HG03432 (cell line): ENCODE data around the gene SKIDA1.

Experiments
- ATAC-seq: cut with Tn5 transposase; IDR thresholded peaks from one replicate; pipeline ENCODE4 v1.9.1; 2021; ENCODE audit warnings: mild to moderate bottlenecking, moderate library complexity; ENCODE audit not compliant: unreplicated experiment

Gene SKIDA1

DNA sequence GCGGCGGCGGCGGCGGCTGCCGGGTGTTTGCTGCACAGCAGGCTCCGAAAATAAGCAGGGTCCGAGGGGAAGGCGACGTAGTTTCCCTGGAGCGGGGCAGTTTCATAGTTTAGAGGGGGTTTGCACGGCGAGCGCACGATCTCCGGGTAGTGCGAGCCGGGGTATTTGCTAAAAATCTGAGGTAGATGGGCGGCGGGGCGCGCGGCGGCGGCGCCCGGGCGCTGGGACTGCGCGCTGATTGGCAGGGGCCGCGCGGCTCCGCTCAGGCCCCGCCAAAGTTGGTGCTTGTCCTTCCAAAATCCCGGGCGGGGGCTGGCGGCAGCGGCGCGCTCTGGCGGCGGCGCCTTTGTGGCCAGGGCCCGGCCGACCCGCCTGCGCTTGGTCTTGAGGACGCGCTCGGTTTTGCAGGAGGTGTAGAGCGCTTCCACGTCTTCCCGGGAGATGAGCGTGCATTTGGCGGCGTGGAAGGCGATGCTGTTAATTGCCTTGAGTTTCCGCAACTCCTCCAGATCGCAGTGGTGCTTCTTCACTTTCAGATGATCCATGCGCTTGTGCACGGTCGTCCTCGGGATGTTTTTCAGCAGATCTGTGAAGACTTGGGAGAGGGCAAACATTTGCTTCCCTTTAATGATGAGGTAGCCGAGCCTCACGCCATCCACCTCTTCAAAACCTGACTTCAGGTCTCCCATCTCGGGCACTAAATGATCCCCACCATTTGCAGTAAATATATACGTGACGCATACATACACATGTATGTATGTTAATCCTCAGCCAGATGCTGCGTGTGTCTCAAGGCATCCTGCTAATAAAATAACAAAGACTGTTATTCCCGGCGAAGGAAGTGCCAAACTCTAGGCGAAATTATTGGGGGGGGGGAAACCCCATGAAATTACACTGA is 8.1 kb downstream of the SKIDA1 start:
- peak; percentile 72 for ATAC-seq

DNA sequence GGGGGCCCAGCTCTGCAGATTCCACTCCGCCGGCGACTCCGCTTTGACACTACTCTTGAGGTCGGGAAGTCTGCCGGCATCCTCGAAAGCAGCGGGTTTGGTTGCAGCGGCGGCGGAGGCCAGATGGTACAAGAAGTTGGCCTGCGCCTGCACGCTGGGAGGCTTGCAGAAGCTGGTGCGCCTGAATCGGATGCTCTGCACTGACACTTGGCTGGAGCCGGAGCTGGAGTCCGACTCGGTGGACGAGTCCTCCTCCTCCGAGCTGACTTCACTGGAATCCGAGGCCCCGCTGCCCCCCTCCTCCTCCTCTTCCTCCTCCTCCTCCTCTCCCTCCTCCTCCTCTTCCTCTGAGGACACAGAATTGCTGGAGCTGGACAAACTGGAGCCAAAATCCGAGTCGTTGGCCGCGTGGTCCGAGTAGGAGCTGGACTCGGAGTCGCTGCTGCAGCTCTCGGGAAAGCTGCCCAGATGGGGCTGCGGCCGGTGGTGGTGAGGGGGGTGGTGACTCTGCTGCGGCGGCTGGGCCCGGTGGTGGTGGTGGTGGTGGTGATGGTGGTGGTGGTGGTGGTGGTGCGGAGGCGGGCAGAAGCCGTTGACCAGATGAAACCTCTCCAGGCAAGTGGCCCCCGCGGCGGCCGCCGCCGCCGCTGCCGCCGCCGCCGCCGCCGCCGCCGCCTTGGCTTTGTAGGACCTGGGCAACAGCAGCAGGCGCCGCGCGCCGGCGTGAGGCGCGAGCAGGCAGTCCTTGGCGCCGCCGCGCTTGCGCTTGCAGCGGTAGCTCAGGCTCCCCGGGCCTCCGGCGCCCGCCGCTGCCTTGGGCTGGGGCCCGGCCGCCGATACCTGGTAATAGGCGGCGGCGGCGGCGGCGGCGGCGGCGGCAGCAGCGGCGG is 9.0 kb downstream of the SKIDA1 start:
- ATAC-seq, result peak; percentile 71

DNA sequence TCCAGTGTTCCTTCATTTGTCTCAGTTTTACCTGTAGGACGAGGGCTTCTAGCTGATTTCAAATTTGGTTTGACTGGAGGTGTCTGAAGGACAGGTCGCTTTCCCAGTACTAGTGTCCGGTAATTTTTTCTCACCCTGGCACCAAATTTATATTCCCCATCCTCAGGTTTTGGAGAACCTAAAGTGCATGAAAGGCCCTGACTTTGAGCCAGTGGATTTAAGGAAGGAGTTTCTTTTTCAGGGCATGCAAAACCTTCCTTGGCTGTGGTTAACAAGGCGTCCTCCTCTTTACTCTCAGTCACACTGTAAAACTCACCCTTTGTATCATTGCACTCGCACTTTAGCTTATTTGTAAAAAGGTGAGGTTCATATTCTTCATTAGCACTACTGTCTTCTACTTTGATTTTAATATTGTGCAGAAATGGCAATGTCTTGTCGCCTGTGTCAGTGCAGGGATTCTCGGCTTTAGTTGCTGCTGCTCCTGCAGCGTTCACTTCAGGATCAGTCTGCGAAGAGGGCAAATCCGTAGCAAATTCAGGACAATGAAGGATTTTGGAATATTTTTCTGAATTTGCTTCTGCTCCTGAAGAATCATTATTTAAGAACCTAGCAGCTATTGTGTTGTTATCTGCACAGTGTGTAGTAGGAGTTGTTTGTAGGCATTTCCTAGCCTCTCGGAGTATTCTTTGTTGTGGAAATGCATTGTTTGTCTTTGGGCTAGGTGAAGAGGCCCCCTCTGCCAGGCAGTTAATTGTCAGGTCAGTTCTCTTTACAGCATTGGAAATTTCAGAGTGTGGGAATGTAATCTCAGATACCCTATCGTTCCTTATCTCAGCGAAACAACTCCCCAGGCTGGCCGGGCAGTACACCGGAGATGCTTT is 9.9 kb downstream of the SKIDA1 start:
- no peak for ATAC-seq

DNA sequence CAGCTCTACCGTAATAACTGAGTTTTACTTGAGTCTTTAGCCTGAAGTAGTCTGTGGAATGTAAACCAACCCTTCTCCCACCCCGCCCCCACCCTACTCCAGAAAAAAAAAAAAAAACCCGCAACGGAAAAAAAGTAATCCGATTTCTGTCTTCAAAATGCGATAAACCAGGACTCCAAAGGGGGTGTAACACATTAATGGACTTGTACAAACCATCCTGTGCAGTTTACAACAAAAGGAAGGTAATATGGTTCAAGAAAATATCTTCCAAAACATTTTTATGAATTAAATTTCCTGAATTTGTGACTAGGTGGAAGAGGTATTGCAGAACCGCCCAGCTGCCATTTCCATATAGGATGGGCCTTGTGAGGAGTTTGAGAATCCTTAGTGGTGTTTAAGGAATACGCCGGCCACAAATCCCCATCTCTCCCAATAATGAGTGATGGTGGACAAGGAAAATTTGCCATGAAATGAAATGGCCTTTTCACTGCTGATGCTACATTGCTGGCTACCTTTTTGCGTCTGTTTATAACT is 10.6 kb downstream of the SKIDA1 start:
- no peak for ATAC-seq

DNA sequence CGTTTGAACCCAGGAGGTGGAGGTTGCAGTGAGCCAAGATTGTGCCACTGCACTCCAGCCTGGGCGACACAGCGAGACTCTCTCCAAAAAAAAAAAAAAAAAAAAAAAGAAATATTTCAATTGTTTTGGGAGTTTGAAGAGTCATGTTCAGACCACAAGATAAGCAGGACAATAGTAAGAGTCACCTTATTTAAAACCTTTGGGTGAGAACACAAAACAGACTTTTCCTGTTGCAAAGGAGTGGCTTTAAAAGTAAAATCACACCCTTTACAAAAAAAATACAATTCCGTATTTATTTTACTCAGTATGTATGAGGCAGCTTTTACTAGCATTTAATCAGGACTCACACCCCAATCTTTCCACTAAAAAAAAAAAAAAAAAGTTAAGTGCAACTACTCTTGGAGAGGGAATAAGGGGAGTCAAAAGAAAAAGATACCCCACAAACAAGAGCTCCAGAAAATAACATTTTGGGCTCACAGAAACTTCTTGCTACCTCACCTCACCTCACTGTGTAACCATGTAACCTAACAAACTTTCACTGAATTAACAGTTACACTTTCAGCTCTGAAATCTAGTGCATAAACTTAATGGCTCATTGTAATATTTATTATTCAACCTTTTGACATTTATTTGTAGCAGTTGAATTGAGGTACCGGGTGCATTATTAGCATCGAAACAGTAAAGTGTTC is 11.2 kb downstream of the SKIDA1 start:
- no peak for ATAC-seq

DNA sequence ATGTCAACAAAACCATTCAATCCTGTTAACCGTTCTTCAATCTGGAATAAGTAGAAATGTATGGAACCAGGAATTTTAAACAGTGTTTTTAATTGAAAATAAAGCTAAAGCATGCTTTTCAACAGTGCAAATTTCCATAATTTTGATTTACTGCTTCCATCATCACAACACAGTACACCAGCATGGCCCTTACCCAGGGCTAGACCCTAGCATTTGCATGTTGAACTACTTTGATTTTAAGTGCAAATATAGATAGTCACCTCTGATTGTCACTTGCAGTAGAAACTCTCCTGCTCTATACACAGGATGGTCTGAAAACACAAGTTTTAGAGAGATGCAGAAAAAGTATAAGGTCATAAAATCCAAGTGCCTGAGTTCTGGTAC is 12.1 kb downstream of the SKIDA1 start:
- ATAC-seq, result no peak

DNA sequence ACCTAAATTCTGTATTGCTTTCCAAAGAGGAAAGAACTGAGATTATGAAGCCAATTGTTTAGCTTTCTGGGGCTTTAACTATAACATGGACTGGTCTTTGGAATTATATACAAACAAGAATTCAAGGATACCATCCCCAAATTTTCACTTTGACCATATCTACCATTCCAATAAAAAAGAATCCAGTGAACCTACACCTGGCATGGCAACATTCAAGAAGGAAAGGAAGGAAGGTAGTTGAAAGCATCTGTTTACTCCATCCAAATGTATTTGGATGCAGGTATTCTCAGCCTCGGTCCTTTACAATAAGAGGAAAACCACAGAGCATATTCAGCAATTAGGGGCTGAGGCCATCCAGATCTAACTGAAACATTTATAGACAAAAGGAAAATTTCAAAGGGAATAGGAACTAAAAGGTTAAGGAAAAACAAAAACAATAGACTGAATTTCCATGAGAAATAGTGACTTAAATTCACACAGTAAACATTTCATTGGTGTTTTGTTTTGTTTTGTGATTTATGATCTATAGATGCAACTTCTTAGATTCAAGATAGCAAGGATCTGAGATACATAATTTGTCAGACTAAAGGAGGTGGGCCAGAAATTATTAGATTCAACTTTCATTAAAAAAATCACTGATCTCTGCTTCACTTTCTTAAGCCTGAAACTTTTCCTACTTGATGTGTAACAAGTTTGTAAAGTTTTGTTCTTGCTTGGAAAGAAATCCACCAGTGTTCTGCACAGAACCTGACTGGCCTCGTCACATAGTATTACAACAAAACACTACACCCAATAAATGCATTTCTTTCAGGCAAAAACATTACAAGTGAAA is 12.7 kb downstream of the SKIDA1 start:
- ATAC-seq, result no peak

DNA sequence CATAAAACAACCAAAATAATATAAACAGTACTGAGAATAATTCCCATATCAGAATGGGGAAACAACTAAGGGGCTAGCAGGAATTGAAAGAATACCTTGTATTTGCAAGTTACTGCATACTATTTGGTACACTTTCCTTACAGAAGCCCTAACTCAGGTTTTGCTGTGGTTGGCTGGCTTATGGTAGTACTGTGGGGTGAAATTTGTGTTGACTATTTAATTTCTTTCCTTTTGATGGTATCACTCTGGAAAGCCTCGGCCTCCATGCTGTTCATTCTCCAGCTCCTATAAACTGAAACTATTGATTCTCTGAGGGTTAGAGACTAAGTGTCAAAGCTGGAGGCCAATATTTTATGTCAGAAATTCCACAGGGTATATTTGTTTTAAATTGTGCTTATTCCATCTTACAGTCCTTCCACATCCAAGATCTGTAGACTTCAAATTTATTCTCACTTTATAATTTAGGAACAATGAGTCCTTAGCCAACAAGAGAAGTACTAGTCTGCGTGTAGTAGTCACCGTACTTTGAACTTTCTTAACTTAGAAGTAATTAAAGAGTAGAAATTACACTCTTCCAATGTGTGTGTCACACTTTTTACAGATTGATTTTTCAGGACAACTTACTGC is 13.4 kb downstream of the SKIDA1 start:
- no peak for ATAC-seq

DNA sequence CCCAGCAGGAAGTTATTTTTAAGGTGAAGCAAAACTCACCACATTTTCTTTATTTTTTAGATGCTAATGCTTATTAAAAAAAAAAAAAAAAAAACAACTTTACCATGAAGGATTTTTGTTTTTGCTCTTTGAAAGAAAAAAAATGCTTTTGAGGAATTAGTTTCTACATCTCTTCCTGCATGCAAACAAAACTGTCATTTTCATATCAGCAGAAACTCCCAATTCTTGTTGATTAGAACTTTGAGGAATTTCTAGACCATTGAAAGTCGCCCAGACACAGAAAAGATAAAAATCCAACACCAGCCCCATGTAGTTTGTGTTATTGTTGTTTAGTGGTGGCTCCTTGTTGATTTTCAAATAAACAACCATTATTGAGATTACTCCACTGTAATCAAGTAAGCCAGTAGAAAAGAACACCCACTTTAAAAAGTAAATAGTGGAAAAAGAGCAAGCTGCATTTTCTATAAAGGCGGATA is 14.3 kb downstream of the SKIDA1 start:
- ATAC-seq, result no peak

DNA sequence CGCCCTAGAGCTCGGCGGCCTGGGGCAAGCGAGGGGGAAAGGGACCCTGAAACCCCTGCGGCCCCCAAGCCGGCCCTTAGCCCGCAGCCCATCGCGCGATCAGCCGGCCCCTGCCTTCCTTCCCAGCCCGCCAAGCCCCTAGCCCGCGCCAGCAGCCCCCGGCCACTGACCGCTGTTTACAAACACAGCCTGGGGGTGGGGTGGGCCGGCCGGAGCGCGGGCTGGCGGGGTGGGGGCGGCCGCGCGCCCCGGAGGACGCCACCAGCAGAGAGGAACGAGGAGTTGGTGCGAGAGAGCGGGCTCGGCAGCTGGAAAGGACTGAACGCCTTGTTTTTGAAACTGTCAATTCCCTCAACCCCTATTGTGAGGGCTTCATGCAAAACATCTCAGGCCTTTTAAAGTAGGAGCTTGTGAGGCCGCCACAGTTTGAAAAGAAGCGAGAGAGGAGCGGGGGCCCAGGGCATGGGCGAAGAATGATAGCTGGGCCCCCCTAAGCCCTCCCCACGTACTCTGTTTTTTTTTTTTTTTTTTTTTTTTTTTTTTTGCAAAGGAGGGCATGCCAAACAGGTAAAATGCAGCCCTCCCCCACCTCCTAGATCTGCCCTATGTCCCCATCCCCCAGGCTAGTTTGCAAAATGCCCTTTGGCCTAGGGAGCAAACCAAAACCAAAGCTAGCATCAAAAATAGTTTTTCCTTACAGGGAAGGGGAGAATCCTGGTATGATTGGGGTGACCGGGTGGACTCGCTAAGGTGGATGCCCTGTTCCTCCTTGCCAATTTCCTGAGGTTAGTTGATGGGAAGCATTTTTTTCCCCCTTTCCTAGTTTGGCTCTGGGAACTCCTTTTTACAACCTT is 15.0 kb downstream of the SKIDA1 start:
- ATAC-seq, result no peak

DNA sequence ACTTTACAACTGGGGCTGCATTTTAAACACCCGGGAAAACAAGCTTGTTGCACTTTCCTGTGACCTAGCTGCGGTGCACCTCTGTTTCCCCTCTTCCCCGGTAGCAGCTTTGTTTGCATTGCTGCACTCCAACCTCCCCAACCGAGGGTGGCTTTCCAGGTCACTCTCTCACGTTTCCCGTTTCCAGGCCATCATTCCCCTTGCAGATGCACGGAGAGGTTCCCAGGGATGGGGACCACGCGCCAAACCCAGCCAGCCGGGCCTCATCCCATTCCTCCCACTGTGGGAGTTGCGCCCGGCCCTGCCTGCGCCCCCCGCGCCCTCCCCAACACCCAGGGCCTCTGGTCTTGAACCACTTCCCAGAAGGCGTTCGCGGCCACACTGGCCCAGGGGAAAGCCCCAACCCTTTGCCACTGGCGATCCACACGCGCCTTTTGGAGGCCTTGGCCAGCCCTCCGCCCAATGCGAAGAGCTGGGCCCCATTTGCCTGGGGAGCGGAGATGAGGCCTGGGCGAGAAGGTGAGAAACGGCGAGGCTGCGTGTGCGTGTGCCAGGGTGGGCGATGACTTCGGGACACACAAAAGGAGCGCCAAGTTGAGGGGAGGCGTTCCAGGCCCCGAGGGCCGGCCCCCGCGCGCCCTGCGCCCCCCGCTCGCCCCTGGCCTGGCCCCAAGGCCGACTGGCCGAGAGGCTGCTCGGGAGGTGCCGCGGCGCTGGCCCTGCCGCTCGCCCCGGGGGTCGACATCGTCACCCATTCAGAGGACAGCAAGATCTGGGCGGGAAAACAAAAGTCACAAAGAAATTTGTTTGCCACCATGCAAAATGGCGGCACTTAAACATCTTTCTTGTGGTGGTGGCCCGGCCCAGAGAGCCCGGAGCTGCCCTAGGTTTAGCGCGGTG is 15.9 kb downstream of the SKIDA1 start:
- no peak for ATAC-seq

DNA sequence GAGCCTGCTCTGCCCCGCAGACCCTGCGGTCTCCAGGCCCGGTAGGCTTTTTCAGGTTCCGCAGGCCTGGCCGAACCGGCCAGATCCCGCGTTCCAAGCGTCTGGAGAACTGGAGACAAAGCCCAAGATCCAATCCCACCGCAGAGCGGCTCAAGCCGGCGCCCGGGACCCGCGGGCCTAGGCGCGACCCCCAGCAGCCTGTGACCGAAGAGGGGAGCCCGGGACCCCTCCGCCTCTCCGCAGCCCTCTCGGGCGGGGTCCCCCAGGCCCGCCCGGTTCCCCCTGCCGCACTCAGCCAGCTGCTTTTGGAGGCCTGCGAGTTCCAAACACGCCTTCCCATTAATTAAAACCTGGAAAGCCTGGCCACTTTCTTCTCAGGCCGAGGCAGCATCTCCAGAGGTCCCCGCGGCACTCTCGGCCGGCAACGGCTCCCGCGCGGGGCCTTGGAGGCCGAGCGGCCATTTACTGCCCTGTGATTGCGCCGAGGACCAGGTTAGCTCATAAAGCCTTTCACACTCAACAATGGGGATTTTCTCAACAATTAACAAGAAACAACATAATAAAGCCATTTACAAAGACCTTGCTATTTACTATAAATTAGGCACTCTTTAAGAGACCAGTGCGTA is 16.7 kb downstream of the SKIDA1 start:
- ATAC-seq, result no peak

DNA sequence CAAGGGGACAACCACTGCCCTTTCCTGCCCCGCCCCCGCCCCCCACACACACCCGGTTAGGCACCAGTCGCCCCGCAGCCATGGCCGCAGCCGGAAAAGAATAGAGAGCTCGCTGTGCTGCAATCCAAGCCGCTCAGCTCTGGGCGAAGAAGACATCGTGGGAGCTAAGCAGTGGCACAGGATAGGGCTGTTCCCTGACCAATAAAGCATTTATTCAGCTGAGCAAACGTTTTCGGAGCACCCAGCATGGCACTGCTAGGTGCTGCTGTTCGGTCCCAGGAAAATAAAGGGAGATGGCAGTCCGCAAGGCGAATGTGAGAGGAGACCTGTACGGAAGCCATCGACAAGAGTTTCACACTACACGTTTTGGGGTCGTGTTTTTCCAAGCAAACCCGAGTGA is 18.3 kb downstream of the SKIDA1 start:
- ATAC-seq, result no peak

DNA sequence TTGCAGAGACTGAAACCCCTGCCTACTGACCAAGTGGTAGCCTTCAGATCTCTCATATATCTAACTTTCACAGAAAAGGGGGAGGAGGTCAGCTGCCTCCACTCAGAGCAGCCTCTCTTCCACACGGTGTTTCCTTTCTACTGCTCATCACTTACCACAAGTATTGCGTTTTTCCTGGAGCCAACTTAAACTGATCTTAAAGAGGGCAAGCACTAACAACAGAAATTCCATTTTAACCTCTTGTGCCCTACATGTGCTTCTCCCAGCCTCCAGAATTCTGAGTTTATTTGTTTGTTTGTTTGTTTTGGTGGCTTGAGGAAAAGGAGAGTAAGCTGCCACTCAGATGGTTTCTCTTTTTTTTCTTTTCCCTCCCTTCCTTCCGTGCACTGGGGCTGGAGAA is 19.1 kb downstream of the SKIDA1 start:
- no peak for ATAC-seq

DNA sequence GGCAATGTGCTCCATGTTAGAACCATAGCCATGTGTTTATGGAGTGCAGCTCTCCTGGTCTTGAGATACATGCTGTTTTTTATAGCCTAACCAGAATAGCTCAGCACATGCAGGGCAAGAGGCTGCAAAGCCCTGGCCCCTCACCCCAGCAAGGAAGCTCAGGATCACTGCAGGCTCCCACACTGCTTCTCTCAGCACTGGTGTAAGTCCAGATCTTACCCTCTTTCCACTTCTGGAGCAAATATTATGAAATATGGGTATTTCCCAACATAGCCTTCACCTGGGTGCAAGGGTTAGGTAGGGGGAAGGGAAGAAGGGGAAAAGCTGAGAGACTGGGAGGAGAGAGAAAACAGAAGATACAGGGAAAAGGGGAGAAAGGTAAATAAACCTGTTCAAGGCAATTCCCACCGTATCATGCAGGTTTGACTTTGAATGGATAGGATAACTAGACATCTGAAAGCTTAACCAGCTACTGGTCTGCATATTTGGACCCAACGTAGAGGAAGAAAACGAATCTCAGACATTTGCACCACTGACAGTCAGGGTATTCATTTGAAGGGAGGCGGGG is 19.7 kb downstream of the SKIDA1 start:
- no peak for ATAC-seq

DNA sequence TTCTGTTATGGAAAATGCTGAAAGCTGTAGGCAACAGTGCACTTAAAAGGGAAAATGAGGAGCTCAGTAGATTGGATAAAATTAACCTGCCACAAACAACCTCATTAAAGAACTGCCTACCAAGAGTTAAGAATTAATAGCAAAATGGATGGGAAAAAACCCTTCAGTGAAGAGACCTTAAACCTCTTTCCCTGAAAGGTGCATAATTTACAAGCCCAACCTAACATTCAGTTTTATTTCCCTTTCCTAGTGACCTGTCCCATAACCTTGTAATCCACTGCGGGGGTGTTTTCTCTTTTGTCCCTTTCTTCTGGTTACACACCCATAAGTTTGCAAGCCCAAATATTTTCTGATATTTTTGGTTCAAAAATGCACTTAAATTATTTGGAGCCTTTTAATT is 21.9 kb downstream of the SKIDA1 start:
- no peak for ATAC-seq
